ENCODE results near the gene TBC1D16. TPM values are rescaled to one million over a fixed set of nuclear protein-coding genes. Genes with fewer than 3 reads are reported as not detected.
A peak's percentile ranks its signal among the peaks of the same experiment; 100 is the strongest.

The TBC1D16 gene
- total and polyA plus RNA-seq, 2 donors from 2014 or later = 9.1 to 68.0 TPM

DNA sequence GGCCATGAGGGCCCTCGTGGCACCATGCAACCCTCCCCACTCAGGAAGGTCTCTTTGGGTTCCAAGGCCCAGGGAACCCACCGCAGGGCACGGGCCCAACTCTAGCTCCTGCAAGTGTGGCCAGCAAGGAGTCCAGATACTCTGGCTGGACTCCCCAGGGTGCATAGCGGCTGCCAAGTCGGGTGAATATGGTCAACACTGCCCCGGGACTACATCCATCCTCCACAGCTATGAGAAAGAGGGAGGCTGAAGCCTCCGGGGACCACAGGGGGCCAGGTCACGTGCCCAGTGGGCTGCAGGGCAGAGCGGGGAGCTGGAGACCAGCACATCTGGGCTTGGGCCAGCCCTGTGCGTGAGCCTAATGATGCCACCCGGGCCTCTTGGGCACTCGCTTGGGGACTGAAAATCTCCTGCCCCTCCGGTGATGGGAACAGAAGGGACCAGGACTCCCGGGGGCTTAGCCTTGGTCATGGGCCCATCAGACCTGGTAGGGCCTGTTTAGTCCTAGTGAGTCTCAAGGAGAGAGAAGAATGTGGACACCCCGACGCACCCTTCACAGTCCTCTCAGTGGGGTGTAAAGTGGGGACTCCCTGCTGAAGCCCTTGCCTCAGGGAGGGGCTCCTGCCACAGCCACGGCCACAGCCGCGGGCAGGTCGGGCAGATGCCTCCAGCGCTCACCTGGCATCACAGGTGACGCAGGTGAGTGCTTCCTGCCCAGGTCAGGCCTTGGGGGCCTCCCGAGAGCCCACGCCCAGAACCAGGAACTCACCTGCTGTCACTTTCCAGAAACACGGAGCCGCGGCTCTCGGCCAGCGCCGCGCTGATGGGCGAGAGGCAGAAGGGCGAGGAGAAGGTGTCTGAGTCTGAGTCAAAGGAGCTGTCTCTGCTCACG, 26.0 kb downstream of the TBC1D16 start:
- no peak for TF ChIP-seq CTCF (IDR thresholded peaks at IDR 0.05; ENCODE audit: borderline replicate concordance, extremely low read depth, insufficient read depth)
- Histone ChIP-seq H3K9me3 (ENCODE audit: control insufficient read depth in 2 of 3, insufficient read depth in 1 of 3, low read length in 3 of 3) (no peaks in the 10 kb centered on the region), H3K27ac (ENCODE audit: low read depth in 2 of 2, low read length in 2 of 2) (peak overlapping the region in 1 of 2 donors; percentile 22), H3K4me3 (ENCODE audit: low read length in 3 of 3) (no peak overlapping the region), H3K4me1 (ENCODE audit: control insufficient read depth in 2 of 3, insufficient read depth in 2 of 3, low read depth in 1 of 3, low read length in 3 of 3) (peaks cover 0 to 6% (median 5%) of the 10 kb centered on the region in 3 donors), H3K36me3 (ENCODE audit: control insufficient read depth in 2 of 3, insufficient read depth in 3 of 3, low read length in 3 of 3) (peaks cover 0 to 13% (median 4%) of the 10 kb centered on the region in 3 donors), H3K9ac (ENCODE audit: low read length in 3 of 3) (no peak overlapping the region), H3K27me3 (ENCODE audit: control insufficient read depth, insufficient read depth, low read length) (no peaks in the 10 kb centered on the region)
- DNase-seq (peak in 1 of 5 donors; percentile 70), FAIRE-seq (no peak)
- intact Hi-C loops (cut with DNase I) = no loop called here

DNA sequence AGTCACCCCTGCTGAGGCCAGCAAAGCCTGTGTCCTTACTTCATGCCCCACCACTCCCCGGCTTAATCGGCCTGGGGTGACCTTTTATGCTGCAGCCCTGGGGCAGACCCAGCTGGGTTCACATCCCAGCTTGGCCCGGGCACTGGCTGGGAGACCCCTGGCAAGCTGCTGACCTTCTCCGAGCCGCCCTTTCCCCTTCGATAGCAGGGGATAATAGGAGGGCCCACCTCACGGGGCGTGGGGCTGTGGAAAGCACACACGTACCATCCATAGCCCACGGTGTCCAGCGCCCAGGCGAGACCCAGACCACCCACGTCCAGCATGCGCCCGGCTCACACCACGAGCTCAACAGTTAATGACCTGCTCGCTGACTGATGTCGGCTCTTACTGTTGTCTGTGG, 26.8 kb downstream of the TBC1D16 start:
- intact Hi-C loops (cut with DNase I) = no loop called here
- DNase-seq = peak in 1 of 5 donors; percentile 66
- no peak for TF ChIP-seq CTCF (IDR thresholded peaks at IDR 0.05; ENCODE audit: borderline replicate concordance, extremely low read depth, insufficient read depth)
- H3K4me3 ChIP-seq (ENCODE audit: low read length in 3 of 3) = no peak overlapping the region
- H3K4me1 ChIP-seq (ENCODE audit: control insufficient read depth in 2 of 3, insufficient read depth in 2 of 3, low read depth in 1 of 3, low read length in 3 of 3) = peaks cover 0 to 6% (median 5%) of the 10 kb centered on the region in 3 donors
- H3K9ac ChIP-seq (ENCODE audit: low read length in 3 of 3) = no peak overlapping the region
- peaks cover 0 to 13% (median 4%) of the 10 kb centered on the region in 3 donors for H3K36me3 ChIP-seq (ENCODE audit: control insufficient read depth in 2 of 3, insufficient read depth in 3 of 3, low read length in 3 of 3)
- FAIRE-seq = no peak
- H3K27me3 ChIP-seq (ENCODE audit: control insufficient read depth, insufficient read depth, low read length) = no peaks in the 10 kb centered on the region
- H3K9me3 ChIP-seq (ENCODE audit: control insufficient read depth in 2 of 3, insufficient read depth in 1 of 3, low read length in 3 of 3) = no peaks in the 10 kb centered on the region
- H3K27ac ChIP-seq (ENCODE audit: low read depth in 2 of 2, low read length in 2 of 2) = peak overlapping the region in 1 of 2 donors; percentile 22

DNA sequence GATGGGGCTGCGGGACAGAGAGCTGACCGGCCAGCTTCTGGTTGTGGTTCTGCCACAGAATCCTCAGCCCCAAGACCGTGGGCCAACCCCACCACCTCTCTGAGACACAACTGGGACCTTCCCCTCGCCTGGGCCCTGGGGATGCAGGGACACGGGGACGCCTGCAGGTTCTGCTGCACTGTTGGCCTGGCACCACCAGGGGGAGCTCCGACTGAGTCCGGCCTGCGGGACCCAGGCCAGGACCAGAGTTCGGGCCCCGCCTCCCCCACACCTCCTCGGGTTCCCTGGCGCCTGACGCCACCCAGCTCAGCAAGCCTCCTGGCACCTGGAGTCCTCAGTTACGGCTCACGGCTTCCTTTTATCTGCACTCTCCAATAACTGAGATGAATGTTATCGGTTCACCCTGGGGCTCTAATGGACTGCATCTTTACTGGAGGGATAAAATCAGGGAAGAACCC, 27.3 kb downstream of the TBC1D16 start:
- Histone ChIP-seq H3K27ac (ENCODE audit: low read depth in 2 of 2, low read length in 2 of 2) (peak overlapping the region in 1 of 2 donors; percentile 22), H3K4me3 (ENCODE audit: low read length in 3 of 3) (no peak overlapping the region), H3K9ac (ENCODE audit: low read length in 3 of 3) (no peak overlapping the region), H3K4me1 (ENCODE audit: control insufficient read depth in 2 of 3, insufficient read depth in 2 of 3, low read depth in 1 of 3, low read length in 3 of 3) (peaks cover 0 to 6% (median 5%) of the 10 kb centered on the region in 3 donors), H3K9me3 (ENCODE audit: control insufficient read depth in 2 of 3, insufficient read depth in 1 of 3, low read length in 3 of 3) (no peaks in the 10 kb centered on the region), H3K27me3 (ENCODE audit: control insufficient read depth, insufficient read depth, low read length) (no peaks in the 10 kb centered on the region), H3K36me3 (ENCODE audit: control insufficient read depth in 2 of 3, insufficient read depth in 3 of 3, low read length in 3 of 3) (peaks cover 0 to 13% (median 4%) of the 10 kb centered on the region in 3 donors)
- peak; percentile 95 for TF ChIP-seq CTCF (IDR thresholded peaks at IDR 0.05; ENCODE audit: borderline replicate concordance, extremely low read depth, insufficient read depth)
- FAIRE-seq (no peak), DNase-seq (peak; percentile 75 to 92 (median 80))
- intact Hi-C loops (cut with DNase I) = no loop called here
